CD14-positive monocyte (primary cell): ENCODE measurements around the gene IGF2BP3. TPM values are rescaled to one million over a fixed set of nuclear protein-coding genes. Genes with fewer than 3 reads are reported as not detected.

Experiments
- DNase-seq, 3 donors: peaks; one replicate each; pipeline ENCODE4 v3.0.0-alpha.2; 2011 to 2022
- H2AFZ ChIP-seq: 2 replicates; pipeline ENCODE4 v1.6.0; 2012; ENCODE audit warnings: mild to moderate bottlenecking, low read depth, low read length, inconsistent platforms; ENCODE audit not compliant: insufficient read depth, poor library complexity, severe bottlenecking
- H3K27ac ChIP-seq, 2 donors: 1 replicate in 1 of 2; 2 replicates in 1 of 2; pipeline ENCODE4 v1.5.1; 2012 to 2013; ENCODE audit warnings: low read length in 2 of 2, control low read depth in 1 of 2, inconsistent platforms in 1 of 2, low read depth in 1 of 2, mild to moderate bottlenecking in 1 of 2
- H3K27me3 ChIP-seq, 2 donors: one replicate each; pipeline versions ENCODE4 v1.6.0 to v1.6.1; 2011 to 2013; ENCODE audit warnings: low read length in 2 of 2; ENCODE audit not compliant: control insufficient read depth in 2 of 2, insufficient read depth in 2 of 2
- H3K36me3 ChIP-seq, 2 donors: replicated peaks in 1 of 2; 1 replicate in 1 of 2; 2 replicates in 1 of 2; pipeline versions ENCODE4 v1.5.1 to v1.6.1; 2012 to 2013; ENCODE audit warnings: low read length in 2 of 2, control low read depth in 1 of 2, inconsistent platforms in 1 of 2, mild to moderate bottlenecking in 1 of 2; ENCODE audit not compliant: insufficient read depth in 2 of 2, control insufficient read depth in 1 of 2
- H3K4me1 ChIP-seq, 2 donors: 1 replicate in 1 of 2; 2 replicates in 1 of 2; pipeline versions ENCODE4 v1.5.1 to v1.6.1; 2012 to 2013; ENCODE audit warnings: low read length in 2 of 2, control low read depth in 1 of 2, inconsistent platforms in 1 of 2, mild to moderate bottlenecking in 1 of 2, moderate library complexity in 1 of 2; ENCODE audit not compliant: insufficient read depth in 2 of 2, control insufficient read depth in 1 of 2
- H3K4me2 ChIP-seq: replicated peaks from 2 replicates; pipeline ENCODE3; 2012; ENCODE audit warnings: low read length, moderate library complexity, mild to moderate bottlenecking; ENCODE audit not compliant: poor library complexity, severe bottlenecking; ENCODE audit errors: extremely low read depth
- H3K4me3 ChIP-seq, 3 experiments: fragments of 200-600 bp in 1 of 3; sonication (generic) in 1 of 3; replicated peaks in 1 of 3; 1 replicate in 2 of 3; 2 replicates in 1 of 3; pipeline ENCODE4 v1.5.1; 2011 to 2013; ENCODE audit warnings: low read length in 3 of 3, mild to moderate bottlenecking in 3 of 3, control low read depth in 2 of 3, low read depth in 2 of 3, inconsistent platforms in 1 of 3, moderate library complexity in 1 of 3
- H3K79me2 ChIP-seq: 2 replicates; pipeline ENCODE4 v1.6.0; 2012; ENCODE audit warnings: mild to moderate bottlenecking, control low read depth, inconsistent platforms, low read length, moderate library complexity; ENCODE audit not compliant: insufficient read depth
- H3K9ac ChIP-seq: 2 replicates; pipeline ENCODE4 v1.6.0; 2017; ENCODE audit warnings: low read length, mild to moderate bottlenecking; ENCODE audit not compliant: insufficient read depth, poor library complexity, severe bottlenecking
- H3K9me3 ChIP-seq, 2 donors: replicated peaks in 1 of 2; 1 replicate in 1 of 2; 2 replicates in 1 of 2; pipeline versions ENCODE4 v1.5.1 to v1.6.1; 2012 to 2013; ENCODE audit warnings: low read length in 2 of 2, control low read depth in 1 of 2; ENCODE audit not compliant: control insufficient read depth in 1 of 2, insufficient read depth in 1 of 2
- H4K20me1 ChIP-seq: 2 replicates; pipeline ENCODE4 v1.6.0; 2012; ENCODE audit warnings: mild to moderate bottlenecking, low read length, control low read depth, moderate library complexity; ENCODE audit not compliant: insufficient read depth
- H3K27ac Mint-ChIP-seq, 7 donors: one replicate each; pipeline ENCODE4 v1.8.0; 2020; ENCODE audit warnings: mild to moderate bottlenecking in 7 of 7, mixed read lengths in 7 of 7, moderate library complexity in 6 of 7, inconsistent platforms in 2 of 7
- H3K27me3 Mint-ChIP-seq, 3 donors: one replicate each; pipeline ENCODE4 v1.8.0; 2021 to 2022; ENCODE audit warnings: low read depth in 3 of 3, mild to moderate bottlenecking in 3 of 3, mixed read lengths in 3 of 3, moderate library complexity in 3 of 3, inconsistent platforms in 1 of 3
- H3K36me3 Mint-ChIP-seq, 2 donors: one replicate each; pipeline ENCODE4 v1.8.0; 2020; ENCODE audit warnings: mixed read lengths in 2 of 2, inconsistent platforms in 1 of 2, mild to moderate bottlenecking in 1 of 2
- H3K4me1 Mint-ChIP-seq: one replicate; pipeline ENCODE4 v1.8.0; 2020; ENCODE audit warnings: mild to moderate bottlenecking, mixed read lengths
- H3K4me3 Mint-ChIP-seq, 2 donors: one replicate each; pipeline ENCODE4 v1.8.0; 2020; ENCODE audit warnings: mild to moderate bottlenecking in 2 of 2, mixed read lengths in 2 of 2, moderate library complexity in 1 of 2
- H3K9me3 Mint-ChIP-seq, 7 donors: one replicate each; pipeline ENCODE4 v1.8.0; 2020 to 2022; ENCODE audit warnings: mixed read lengths in 7 of 7, mild to moderate bottlenecking in 6 of 7, moderate library complexity in 6 of 7, inconsistent platforms in 2 of 7
- WGBS: methylation state at CpG from one replicate; pipeline ENCODE4 v1.1.5; 2013; ENCODE audit warnings: missing lambda C conversion rate; ENCODE audit not compliant: insufficient coverage; 5-methylcytosine and 5-hydroxymethylcytosine counted together
- intact Hi-C, 2 donors: fragments of 100-400 bp; cut with micrococcal nuclease; formaldehyde crosslinking; loops; one replicate each; pipeline versions ENCODE4 v1.15.0 to v1.15.1; 2023
- polyA plus RNA-seq, 3 donors: library from polyadenylated mRNA; depleted of rRNA in 1 of 3; unstranded in 2 of 3; stranded (reverse) in 1 of 3; fragments of 300-500 nt in 2 of 3; fragments of >200 nt in 1 of 3; fragmentation: Illumina TruSeq in 2 of 3; gene quantifications; 1 replicate in 2 of 3; 2 replicates in 1 of 3; pipeline ENCODE4 v1.2.3, GENCODE V29; 2012 to 2021
- TF ChIP-seq, protein P1 (sequence below): fragments of 200-600 bp; IDR thresholded peaks from one replicate; pipeline ENCODE4 v1.8.0; 2022; ENCODE audit warnings: antibody characterized with exemption, mild to moderate bottlenecking

IGF2BP3 gene
- polyA plus RNA-seq, 3 donors: 0.60 to 5.3 (median 3.2) TPM

DNA sequence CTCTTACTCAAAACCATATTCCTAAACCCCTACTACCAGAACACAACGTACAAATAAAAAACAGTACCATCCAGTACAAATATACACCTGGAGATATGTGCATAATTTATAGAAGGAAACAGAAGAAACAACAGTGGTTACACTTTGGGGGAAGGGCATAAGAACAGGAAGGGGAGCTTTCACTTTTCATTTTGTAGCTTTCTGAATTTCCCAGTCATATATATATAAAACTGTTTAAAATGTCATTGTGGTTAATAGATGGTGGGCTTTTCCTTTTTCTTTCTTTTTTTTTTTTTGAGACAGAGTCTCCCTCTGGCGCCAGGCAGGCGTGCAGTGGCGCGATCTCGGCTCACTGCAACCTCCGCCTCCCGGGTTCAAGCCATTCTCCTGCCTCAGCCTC, 124.0 kb downstream of the IGF2BP3 start:
- peaks cover 23% of the 10 kb centered on the region for H3K4me1 Mint-ChIP-seq
- peak overlapping the region; percentile 49 to 79 (median 51) for H3K4me3 ChIP-seq
- no peaks in the 10 kb centered on the region for H3K27me3 Mint-ChIP-seq
- H3K27ac Mint-ChIP-seq: peak overlapping the region; percentile 76 to 88 (median 84)
- H3K9me3 ChIP-seq: no peaks in the 10 kb centered on the region
- H3K27ac ChIP-seq: peak overlapping the region in 1 of 2 donors; percentile 76
- peak overlapping the region; percentile 66 for H3K9ac ChIP-seq
- peak overlapping the region; percentile 75 for H2AFZ ChIP-seq
- TF ChIP-seq, protein P1, sequence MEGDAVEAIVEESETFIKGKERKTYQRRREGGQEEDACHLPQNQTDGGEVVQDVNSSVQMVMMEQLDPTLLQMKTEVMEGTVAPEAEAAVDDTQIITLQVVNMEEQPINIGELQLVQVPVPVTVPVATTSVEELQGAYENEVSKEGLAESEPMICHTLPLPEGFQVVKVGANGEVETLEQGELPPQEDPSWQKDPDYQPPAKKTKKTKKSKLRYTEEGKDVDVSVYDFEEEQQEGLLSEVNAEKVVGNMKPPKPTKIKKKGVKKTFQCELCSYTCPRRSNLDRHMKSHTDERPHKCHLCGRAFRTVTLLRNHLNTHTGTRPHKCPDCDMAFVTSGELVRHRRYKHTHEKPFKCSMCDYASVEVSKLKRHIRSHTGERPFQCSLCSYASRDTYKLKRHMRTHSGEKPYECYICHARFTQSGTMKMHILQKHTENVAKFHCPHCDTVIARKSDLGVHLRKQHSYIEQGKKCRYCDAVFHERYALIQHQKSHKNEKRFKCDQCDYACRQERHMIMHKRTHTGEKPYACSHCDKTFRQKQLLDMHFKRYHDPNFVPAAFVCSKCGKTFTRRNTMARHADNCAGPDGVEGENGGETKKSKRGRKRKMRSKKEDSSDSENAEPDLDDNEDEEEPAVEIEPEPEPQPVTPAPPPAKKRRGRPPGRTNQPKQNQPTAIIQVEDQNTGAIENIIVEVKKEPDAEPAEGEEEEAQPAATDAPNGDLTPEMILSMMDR: no peak
- 2% methylated on average over 7 of the region's 8 CpGs for WGBS
- no peak for DNase-seq
- H3K4me3 Mint-ChIP-seq: peak overlapping the region; percentile 84 to 93
- H4K20me1 ChIP-seq: no peaks in the 10 kb centered on the region
- intact Hi-C loops: no loop called here
- no peaks in the 10 kb centered on the region for H3K27me3 ChIP-seq
- peaks cover 12 to 26% of the 10 kb centered on the region in 2 donors for H3K4me1 ChIP-seq
- no peaks in the 10 kb centered on the region for H3K79me2 ChIP-seq
- H3K36me3 ChIP-seq: no peaks in the 10 kb centered on the region
- H3K36me3 Mint-ChIP-seq: peaks cover 0 to 3% of the 10 kb centered on the region in 2 donors
- H3K4me2 ChIP-seq: peak overlapping the region; percentile 77
- no peaks in the 10 kb centered on the region for H3K9me3 Mint-ChIP-seq

DNA sequence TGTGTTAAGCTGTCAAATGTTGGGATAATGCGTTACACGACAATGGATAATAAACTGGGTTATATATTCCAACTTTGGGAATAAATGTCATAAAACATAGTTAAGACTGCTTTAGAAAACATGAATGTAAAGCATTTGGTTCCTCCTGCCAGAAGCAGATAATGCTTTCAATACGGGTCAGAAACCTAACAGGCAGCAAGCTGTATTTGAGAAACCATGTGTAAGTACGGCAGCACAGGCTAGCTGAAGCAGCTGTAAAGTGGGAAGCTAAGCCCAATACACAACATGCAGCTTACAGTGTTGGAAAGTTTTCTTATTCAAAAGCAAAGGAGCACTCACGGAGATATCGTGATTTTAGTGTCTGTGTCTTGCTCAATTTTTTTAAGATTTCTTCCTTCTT, 124.7 kb downstream of the IGF2BP3 start:
- Mint-ChIP-seq H3K36me3 (peaks cover 0 to 3% of the 10 kb centered on the region in 2 donors), H3K27me3 (peaks cover 0 to 1% (median 0%) of the 10 kb centered on the region in 3 donors), H3K9me3 (no peaks in the 10 kb centered on the region), H3K4me3 (peak overlapping the region; percentile 84 to 93), H3K27ac (no peak overlapping the region), H3K4me1 (peaks cover 23% of the 10 kb centered on the region)
- Histone ChIP-seq H3K9me3 (no peaks in the 10 kb centered on the region), H3K4me1 (peaks cover 12 to 26% of the 10 kb centered on the region in 2 donors), H3K27ac (peak overlapping the region in 1 of 2 donors; percentile 76), H3K27me3 (no peaks in the 10 kb centered on the region), H3K9ac (no peak overlapping the region), H4K20me1 (no peaks in the 10 kb centered on the region), H3K79me2 (no peaks in the 10 kb centered on the region), H2AFZ (peak overlapping the region; percentile 75), H3K4me2 (peak overlapping the region; percentile 77), H3K36me3 (no peaks in the 10 kb centered on the region), H3K4me3 (peak overlapping the region in 1 of 3 experiments; percentile 79)
- DNase-seq: no peak
- TF ChIP-seq, protein P1: no peak
- no CpG with 5 or more reads among the region's 6 CpGs for WGBS
- intact Hi-C loops: no loop called here
